ENCODE measurements around the gene LAMA2.

- no peak for TF ChIP-seq CTCF (IDR thresholded peaks at IDR 0.05; ENCODE audit: poor library complexity)
- no peak for TF ChIP-seq EZH2 (IDR thresholded peaks at IDR 0.05; ENCODE audit: borderline replicate concordance)
- TF ChIP-seq EZH2phosphoT487 (IDR thresholded peaks at IDR 0.05; ENCODE audit: low read depth, severe bottlenecking, unreplicated experiment): no peak
Observed at GRCh38 chr6:128883906-128884305, 968 bp downstream of the LAMA2 start.
